Activated CD8-positive, alpha-beta memory T cell treated with anti-CD3 and anti-CD28 coated beads for 4 hours (primary cell): Measurements from ENCODE around the gene SLC2A6.

Experiments
- DNase-seq, 2 donors: peaks; one replicate each; pipeline ENCODE4 v3.0.0-alpha.2; 2020; ENCODE audit warnings: low read depth in 2 of 2

SLC2A6 gene

GRCh38 chr9:133477992-133478850, 678 bp downstream of the SLC2A6 start:
- no peak for DNase-seq

- no peak for DNase-seq
Observed at GRCh38 chr9:133477461-133477860, 1.4 kb downstream of the SLC2A6 start.

GRCh38 chr9:133476941-133477340, 2.0 kb downstream of the SLC2A6 start:
- no peak for DNase-seq

GRCh38 chr9:133476036-133476931, 2.6 kb downstream of the SLC2A6 start:
- DNase-seq: no peak

GRCh38 chr9:133475292-133476012, 3.4 kb downstream of the SLC2A6 start:
- no peak for DNase-seq

- DNase-seq: no peak
Observed at GRCh38 chr9:133474853-133475252, 4.0 kb downstream of the SLC2A6 start.

- no peak for DNase-seq
Observed at GRCh38 chr9:133474215-133474614, 4.7 kb downstream of the SLC2A6 start.

GRCh38 chr9:133473743-133474142, 5.2 kb downstream of the SLC2A6 start:
- DNase-seq: no peak

- no peak for DNase-seq
Observed at GRCh38 chr9:133472753-133473378, 6.0 kb downstream of the SLC2A6 start.

GRCh38 chr9:133472277-133472645, 6.6 kb downstream of the SLC2A6 start:
- DNase-seq: no peak

GRCh38 chr9:133471551-133472276, 7.2 kb downstream of the SLC2A6 start:
- DNase-seq: no peak

- DNase-seq: no peak
Observed at GRCh38 chr9:133470988-133471387, 7.9 kb downstream of the SLC2A6 start.

- DNase-seq: no peak
Observed at GRCh38 chr9:133470427-133470924, 8.4 kb downstream of the SLC2A6 start.

- DNase-seq: no peak
Observed at GRCh38 chr9:133468777-133469421, 10.0 kb downstream of the SLC2A6 start.

GRCh38 chr9:133468374-133468773, 10.5 kb downstream of the SLC2A6 start:
- DNase-seq: no peak

GRCh38 chr9:133467101-133467500, 11.8 kb downstream of the SLC2A6 start:
- DNase-seq: no peak

GRCh38 chr9:133465984-133466383, 12.9 kb downstream of the SLC2A6 start:
- DNase-seq: no peak

GRCh38 chr9:133464638-133465037, 14.3 kb downstream of the SLC2A6 start:
- no peak for DNase-seq

GRCh38 chr9:133463864-133464615, 14.9 kb downstream of the SLC2A6 start:
- DNase-seq: no peak
